Measurements from ENCODE around the gene GAL.

GAL gene

DNA sequence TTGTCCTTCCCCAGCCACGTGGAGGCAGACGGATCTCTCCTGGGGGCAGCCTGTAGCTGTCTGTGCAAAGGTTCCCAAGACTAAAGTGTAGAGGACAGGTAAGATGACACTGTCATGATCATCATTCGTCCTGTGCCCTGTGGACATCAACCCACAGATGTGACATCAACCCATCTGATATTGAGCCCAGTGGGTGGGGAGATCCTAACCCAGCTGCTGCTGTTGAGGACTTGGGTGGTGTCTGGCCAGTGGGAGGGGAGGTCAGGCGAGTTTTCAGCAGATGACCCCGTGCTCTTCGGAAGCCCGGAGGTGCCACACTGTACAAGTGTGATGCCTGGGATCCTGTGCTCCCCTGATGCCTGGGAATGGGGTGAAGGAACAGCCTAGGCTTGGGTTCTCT is 1.2 kb upstream of the GAL start:
- no peak for DNase-seq

DNA sequence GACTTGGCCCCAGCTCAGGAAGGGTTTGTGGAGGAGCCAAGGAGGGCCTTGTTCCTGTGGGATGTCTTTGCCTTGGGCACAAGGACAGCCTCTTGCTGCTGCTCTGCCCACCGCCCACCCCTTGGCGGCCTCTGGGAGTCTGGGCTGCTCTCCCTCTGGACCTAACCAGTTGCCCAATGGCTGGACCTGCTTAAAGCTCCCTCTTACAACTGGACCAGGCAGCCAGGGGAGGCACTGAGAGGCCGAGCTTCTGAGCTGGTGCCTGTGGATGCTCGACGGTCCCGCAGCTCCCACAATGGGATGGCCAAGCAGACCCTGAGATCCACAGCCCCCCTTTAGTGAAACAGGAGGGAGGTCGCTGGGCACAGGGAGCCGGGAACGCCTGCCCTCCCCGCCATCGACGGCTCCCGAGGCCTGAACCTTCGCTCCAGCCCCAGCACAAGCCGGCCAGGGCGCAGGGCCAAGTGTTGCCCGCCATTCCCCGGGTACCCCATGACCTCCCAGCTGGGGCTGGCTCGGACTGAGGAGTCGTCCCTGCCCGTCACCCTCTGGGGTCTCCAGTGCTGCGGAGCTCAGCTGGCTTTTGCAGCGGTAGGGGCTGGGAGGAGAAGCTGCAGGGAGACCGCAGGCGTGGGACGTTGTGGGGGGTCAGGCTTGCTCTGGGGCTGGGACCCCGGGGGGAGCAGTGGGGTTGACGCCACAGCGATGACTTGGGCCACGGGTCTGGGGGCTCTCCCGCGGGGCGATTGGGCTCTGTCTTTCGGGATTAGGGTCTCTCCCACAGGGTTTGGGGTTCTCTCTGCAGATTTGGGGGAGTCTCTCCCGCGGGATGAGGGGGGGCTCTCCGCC is 584 bp upstream of the GAL start:
- no peak for DNase-seq

DNA sequence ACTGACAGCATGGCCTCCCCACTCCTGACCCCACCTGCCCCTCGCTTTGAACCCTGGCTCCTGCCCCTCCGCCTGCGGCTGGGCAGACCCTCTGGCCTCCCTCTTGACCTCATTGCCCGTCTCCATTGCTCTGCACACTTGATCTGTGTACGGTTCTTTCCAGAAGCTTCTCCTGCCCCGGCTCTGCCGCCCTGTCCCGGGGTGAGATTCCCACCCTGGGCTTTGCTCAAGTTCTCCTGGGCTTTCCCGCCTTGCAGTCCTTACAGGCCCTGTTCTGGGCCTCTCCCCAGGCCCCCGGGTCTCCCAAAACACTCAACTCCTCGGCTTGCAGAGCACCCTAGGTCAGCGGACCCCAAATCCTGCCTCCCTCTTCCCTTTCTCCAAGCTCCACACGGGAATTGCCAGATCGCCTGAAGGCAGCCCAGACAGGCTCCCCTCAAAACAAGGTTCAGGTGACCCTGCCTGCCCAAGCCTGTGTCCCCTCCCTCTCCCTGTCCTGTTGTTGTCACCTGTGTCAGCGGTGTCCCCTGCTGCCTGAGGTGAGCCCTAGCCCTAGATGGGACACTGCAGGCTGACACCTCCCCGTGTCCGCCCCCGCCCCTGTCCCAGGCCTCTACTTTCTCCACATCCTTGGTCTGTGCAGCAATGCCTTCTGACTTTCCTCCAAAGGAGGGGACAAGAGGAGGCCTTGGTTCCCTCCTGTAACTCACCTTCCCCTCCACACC is 1.5 kb downstream of the GAL start:
- no peak for DNase-seq

DNA sequence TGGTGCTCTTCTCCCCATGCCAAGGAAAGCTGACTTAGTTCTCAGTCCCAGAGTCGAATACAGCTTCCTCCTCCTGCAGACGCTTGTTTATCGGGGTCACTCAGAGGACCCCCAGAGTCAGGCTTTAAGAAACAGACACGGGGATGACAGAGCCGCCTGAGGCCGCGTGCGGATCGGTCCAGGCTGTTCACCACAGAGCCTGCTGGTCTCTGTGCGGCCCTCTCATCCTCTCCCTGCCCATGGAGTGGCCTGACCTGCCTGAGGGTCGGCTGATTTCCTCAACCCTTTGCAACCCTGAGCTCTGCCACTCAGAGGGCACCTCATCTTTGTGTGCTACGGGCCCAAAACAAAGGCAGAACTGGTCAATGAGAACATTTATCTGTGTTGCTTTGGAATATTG is 2.1 kb downstream of the GAL start:
- DNase-seq: no peak

DNA sequence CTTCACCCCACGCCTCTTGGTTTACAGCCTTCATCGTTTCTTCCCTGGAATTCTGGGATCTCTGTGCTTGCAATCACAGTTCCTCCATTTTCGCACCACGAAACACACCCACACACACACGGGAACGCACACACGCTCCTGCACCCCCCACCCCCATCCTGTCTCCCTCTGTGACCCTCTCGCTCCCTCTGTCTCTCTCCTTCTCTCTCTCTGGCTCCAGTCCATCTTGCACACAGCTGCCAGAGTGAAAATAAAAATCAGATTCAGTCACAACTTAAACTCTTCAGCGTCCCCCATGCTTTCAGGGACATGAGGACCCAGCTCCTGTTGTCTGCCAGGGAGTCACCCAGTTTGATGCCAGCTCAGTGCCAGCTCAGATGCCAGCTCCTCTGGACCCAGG is 3.0 kb downstream of the GAL start:
- DNase-seq: no peak

DNA sequence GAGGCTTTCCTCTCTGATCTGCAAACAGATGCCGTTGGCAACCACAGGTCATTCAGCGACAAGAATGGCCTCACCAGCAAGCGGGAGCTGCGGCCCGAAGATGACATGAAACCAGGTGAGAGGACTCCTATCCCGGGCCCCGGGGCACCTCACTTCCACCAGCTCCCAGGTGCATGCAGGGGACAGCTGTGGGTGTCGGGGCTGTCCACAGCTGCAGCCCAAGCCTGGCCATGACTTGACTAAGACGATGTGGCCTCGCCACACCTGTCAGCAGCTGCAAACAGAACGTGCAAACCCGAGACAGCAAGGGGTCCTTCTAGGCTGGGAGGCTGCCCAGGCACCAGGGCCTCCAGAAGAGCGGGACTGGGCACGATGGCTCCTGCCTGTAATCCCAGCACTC is 3.6 kb downstream of the GAL start:
- DNase-seq: no peak

DNA sequence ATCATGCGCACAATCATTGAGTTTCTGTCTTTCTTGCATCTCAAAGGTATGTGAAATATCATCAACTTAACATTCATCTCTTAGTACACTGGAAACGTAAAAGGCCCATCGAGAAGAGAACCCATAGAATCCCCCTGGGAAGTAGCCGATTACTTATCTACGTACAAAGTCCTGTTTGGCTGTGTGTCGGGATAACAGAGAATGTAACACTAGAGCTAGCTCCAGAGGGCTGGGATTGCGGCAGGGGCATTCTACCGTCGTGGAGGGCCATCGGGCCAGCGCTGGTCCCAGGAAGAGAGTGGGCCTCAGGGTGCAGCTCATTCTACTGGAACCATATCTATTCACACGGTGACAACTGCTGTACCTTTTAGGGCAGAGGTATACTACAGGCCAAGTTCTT is 4.5 kb downstream of the GAL start:
- no peak for DNase-seq

DNA sequence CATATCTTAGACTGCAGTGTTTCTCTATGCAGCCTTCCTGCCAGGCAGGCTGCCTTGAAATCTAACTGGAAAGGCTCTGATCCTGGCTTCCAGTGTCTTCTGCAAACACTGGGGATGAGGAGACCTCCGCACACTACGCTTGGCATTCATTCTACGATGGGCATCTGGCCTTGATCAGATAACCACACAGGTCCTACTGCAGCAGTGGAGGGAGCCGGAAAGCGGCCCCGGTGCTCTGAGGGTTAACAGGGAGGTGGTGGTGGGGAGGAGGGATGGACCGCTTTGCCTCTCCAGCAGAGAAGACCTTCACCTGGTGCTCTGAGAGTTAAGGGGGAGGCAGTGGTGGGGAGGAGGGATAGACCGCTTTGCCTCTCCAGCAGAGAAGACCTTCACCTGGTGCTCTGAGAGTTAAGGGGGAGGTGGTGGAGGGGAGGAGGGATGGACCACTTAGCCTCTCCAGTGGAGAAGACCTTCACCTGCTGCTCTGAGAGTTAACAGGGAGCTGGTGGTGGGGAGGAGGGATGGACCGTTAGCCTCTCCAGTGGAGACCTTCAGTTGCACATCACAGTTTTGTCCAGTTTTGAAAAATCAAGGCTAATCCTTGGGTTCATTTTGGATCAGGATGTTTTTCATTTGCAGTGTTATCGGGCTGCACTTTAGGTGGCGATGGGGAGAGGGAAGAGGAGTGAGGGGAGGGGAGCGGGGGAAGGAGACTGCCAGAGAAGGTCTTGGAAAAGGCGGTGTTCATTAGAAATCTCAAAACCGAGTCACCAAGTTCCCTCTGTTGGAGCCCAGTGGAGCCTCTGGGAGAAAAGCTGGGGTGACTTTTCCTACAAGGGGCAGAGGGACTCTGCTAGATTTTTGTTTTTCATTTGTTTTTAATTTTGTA is 5.6 kb downstream of the GAL start:
- DNase-seq: no peak

DNA sequence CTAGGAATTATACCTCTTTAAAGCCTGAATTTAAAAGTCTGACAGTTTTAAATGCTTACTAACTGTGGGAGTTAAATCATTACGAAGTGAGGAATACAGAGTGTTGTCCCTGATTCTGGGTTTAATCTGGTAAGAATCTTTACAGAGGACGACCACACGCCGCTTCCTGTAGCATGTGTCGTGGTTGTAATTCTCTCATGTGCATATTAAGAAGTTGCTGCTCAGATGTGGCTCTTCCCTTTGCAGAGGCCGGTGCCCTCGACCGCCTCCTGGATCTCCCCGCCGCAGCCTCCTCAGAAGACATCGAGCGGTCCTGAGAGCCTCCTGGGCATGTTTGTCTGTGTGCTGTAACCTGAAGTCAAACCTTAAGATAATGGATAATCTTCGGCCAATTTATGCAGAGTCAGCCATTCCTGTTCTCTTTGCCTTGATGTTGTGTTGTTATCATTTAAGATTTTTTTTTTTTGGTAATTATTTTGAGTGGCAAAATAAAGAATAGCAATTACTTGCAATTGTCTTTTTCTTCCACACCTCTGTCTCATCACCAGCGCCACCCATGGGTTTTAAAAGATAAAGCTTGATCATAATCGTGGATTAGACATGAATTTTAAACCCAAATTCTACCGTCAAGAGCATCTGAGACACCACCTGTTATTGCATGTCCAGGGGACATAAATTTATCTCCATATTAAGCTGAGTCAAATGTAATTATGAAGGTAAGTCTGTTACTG is 6.5 kb downstream of the GAL start:
- no peak for DNase-seq

DNA sequence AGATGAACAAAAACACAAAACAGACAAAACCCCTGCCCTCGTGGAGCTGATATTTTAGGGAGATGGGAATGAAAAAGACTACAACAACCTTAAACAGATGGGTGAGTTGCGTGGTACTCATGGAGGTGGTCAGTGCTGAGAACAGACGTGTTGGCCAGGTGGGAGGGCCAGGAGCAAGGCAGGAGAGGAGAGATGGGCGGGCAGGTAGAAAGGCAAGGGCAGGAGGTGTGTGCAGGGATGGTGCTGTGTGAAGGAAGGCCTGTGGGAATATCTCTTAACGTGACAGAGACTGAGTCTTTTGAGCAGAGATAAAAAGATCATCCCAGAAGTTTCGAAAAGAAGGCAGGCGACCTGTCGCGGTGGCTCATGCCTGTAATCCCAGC is 7.0 kb downstream of the GAL start:
- no peak for DNase-seq

DNA sequence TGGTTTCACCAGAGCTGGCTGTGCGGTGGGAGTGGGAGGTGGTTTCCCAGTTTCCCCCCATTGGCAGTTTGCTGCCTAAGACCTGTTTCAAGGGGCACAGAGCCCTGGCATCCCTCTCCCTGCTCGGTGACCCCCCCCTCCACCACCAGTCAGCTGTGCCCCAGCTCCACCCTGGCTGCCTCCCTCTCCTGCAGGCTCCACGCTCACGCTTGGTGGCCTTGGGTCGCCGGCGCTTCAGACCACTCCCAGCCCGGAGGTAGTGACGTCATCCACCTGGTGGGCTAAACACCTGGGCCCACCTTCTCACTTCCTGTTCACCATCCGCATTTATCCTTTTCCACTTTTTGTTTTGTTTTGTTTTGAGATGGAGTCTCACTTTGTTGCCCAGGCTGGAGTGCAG is 7.8 kb downstream of the GAL start:
- DNase-seq: no peak

DNA sequence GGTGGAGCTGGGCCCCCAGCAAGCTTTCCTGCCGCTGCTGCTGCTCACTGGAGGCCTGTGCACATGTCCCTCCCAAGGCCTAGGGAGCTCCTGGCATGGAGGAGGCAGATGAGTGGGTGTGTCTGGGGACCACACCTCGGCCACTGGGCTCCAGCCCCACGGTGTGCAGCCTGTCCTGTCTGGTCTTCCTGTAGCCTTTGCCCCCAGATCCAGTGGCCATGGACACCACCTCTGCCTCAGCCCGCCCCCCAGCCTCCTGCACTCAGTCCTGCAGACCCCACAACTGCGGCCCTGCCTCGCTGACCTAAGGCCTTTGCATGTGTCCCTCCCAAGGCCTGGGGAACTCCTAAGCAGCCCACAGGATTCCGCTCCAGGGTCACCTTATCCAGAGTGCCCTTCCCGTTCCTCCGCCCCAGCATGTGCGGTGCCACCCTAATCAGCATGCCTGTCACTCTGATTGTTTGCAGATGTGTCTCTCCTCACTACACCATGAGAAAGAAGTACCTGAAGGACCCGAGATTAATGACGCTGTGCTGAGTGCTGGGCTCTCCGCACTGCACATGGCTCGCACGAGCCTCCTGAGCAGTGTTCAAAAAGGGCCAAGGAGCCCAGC is 8.6 kb downstream of the GAL start:
- DNase-seq: no peak

DNA sequence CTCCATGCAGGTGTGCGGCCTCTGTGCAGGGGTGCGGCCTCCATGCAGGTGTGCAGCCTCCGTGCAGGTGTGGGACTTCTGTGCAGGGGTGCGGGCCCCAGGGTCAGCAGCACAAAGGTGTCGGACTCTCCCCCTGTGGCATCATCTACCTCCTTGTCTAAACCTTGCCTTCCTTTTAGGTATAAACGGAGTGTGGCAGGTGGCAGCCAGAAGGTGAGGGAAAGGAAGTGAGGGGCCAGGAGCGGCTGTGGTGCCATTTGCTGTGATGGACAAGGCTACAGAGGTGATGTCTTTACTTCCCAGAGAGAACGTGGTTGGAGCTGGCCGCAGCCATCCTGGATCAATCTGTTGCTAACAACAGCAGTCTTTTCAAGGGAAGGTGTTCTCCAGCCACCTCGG is 9.1 kb downstream of the GAL start:
- DNase-seq: no peak

DNA sequence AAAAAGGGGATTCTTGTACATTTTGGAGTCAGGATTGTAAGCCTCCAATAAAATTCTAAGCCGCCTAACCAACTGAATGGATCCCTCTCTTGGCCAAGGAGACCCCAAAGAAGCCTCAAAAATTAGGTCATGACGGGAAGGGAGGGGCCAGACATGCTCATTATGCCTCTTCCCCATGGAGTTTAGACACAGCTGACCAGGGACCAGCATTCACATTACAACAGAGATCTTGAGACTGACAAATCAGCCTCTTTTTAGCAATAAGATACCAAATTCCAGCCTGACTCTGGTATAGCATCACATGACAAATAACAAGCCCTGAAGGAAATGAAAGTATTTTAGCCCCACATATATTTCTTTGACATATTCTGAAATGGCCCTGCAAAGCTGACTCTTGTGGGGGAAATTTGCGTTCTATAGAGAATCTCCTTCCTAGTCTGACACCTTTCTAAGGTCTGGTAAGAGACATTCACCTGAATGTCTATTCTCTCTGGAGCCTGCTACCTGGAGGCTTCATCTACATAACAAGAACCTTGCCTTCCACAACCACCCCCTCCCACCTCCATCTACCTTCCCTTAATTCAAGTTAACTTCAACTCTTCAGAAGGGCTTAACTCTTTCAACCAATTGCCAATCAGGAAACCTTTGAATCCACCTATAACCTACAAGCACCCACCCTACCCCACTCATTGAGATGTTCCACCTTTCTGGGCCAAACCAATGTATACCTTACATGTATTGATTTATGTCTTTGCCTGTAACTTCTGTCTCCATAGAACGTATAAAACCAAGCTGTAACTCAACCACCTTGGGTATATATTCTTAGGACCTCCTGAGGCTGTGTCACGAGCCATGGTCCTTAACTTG is 10.3 kb downstream of the GAL start:
- DNase-seq: no peak

DNA sequence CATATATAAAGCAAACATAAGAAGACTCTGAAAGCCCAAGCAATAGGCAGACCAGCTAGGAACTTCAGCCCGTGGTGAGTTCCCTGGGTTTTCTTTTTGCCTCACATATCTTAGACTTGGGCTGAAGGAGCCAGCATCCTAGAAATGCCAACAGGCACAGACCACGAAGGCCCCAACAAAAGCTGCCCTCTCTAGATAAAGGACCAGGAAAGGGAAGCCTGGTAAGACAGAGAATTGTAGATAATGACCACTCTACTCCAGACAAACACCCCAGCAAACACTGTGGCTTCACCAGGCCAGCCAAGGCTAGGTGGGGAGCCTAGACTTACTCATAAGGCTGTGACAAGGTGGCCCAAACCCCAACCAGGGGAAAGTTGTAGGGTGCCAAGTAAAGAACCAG is 11.2 kb downstream of the GAL start:
- DNase-seq: no peak

DNA sequence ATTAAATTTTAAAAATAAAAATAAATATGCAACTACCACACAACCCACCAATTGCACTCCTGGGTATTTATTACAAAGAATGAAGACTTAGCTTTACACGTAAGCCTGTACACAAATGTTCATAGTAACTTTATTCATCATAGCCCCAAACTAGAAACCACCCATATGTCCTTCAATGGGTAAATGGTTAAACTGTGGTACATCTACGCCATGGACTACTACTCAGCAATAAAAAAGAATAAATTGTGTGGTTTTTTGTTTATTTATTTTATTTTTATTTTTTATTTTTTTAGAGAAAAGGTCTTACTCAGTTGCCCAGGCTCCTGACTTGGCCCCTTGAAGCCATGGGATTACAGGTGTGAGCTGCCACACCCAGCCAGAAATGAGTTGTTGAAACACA is 14.6 kb downstream of the GAL start:
- no peak for DNase-seq

DNA sequence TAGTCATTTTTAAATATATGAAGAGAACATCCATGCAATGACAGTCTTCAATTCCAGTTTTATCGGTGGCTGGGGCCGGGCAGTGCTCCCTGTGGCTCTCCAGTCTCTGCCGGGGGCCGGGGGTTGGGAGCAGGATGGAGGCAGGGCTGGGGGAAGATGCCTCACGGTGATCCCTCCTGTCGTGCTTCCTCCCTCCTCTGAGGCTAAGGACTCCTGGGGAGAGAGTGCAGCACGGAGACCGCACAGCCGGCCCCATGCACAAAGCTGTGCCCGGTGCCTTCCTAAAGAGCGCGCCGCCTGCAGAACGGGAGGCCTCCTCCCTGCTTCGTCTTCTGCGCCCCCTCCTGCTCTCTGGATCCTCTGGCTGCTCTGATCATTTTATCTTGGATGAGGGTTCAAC is 20.5 kb downstream of the GAL start:
- no peak for DNase-seq

DNA sequence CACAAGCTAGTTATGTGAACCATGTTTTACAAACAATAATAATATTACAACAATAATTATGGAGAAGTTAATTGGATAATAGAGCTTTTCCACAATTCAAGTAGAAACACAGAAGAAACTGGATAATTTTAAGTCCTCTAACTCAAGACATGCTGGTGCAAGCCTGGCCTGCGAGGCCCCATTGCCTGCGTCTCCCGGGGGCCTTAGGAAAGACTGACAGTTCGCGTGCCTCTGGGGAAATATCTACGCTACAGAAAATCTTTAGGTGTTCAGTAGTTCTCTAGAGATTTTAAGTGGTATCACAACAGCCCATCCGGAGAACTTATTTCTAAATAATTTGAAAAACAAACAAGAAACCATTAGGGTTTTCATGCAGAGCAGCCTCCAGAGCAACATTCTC is 23.2 kb downstream of the GAL start:
- DNase-seq: no peak

DNA sequence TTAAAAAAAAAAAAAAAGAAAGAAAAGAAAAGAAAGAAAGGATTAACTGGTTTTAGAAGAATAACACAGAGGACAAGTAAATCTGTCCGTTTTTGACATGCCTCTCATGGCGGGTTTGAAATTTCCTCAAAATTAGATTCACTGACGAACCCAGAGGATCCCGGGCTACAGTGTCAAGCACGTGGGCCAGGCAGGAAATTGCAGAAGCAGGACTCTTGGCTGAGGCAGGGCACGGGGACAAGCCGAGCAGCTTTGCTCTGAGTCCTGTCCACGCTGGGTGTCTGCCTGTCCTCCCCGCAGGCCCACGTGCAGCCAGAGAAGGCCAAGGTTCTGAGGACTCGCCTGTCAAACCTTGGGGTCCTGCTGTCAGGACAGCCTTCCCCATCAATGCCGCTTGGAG is 24.7 kb downstream of the GAL start:
- DNase-seq: no peak

DNA sequence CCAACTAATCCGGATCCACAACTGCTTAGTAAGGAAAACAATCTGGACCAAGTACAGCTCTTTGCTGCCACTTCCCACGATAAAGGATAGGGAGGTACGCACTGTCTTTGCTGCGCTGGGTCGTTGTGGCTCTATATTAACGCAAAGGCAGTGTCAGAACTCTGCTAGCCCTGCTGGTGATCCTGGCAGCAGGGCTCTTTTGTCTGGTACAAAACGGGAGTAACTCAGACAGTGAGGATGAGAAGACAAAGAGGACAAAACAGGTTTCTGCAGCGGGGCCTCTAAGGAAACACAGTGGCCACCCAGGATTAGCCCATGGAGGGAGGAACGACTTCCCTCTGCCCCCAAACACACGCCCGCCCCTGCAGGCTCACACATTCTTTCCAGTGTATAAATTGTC is 26.1 kb downstream of the GAL start:
- DNase-seq: no peak

DNA sequence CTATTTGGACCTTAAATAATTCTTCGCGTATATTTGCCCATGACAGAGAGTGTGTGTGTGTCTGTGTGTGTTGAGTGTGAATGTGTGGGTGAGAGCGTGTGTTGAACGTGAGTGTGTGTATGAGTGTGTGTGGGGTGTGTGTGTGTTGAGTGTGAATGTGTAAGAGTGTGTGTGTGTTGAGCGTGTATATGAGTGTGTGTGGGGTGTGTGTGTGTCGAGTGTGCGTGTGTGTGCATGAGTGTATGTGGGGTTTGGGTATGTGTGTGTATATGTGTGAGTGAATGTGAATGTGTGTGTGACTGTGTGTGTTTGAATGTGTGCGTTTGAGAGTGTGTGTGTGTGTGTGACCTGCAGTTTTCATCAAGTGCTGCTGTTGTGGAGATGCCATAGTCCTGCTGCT is 26.8 kb downstream of the GAL start:
- no peak for DNase-seq

Measured in activated T-cell treated with anti-CD3 and anti-CD28 coated beads for 4 hours (primary cell).